Colonic mucosa (tissue), 4 donors: ENCODE data around the gene VIPR2. TPM values are rescaled to one million over a fixed set of nuclear protein-coding genes. Genes with fewer than 3 reads are reported as not detected.

Experiments
- DNase-seq: peaks from one replicate; pipeline ENCODE4 v3.0.0-alpha.2; 2020
- H3K27ac ChIP-seq: fragments of 200-600 bp; one replicate; pipeline ENCODE4 v1.8.0; 2021
- H3K27me3 ChIP-seq: fragments of 200-600 bp; one replicate; pipeline ENCODE4 v1.8.0; 2021
- H3K36me3 ChIP-seq: fragments of 200-600 bp; one replicate; pipeline ENCODE4 v1.8.0; 2021
- H3K4me1 ChIP-seq: fragments of 200-600 bp; one replicate; pipeline ENCODE4 v1.8.0; 2021; ENCODE audit warnings: mild to moderate bottlenecking
- H3K4me3 ChIP-seq: fragments of 200-600 bp; one replicate; pipeline ENCODE4 v1.8.0; 2021
- H3K9ac ChIP-seq, 2 donors: one replicate each; pipeline ENCODE4 v1.7.0; 2013; ENCODE audit warnings: control low read depth in 2 of 2, low read depth in 2 of 2, low read length in 2 of 2
- H3K9me3 ChIP-seq: fragments of 200-600 bp; one replicate; pipeline ENCODE4 v1.8.0; 2021
- intact Hi-C: fragments of 100-400 bp; cut with DNase I; formaldehyde crosslinking; loops from one replicate; pipeline ENCODE4 v1.14.1; 2022
- total RNA-seq, 2 donors: library from RNA; stranded (reverse); fragmentation: NEBNext Ultra II Directional in 1 of 2; extraction: Animal tissue kit (Norgen Biotek cat#: 25700) in 1 of 2; gene quantifications; one replicate each; pipeline ENCODE4 v1.2.1, GENCODE V29; 2021
- TF ChIP-seq, protein P1 (sequence below): fragments of 200-600 bp; IDR thresholded peaks from one replicate; pipeline ENCODE4 v1.8.0; 2022; ENCODE audit warnings: antibody characterized with exemption, mild to moderate bottlenecking
- donor health status: healthy.
- donor health status: DM: no; HTN: no; CAD: no.
- donor health status: DM: no; HTN: no; CAD: no.

The VIPR2 gene
- total RNA-seq, 2 donors from 2014 or later = 0.37 to 1.3 TPM

DNA sequence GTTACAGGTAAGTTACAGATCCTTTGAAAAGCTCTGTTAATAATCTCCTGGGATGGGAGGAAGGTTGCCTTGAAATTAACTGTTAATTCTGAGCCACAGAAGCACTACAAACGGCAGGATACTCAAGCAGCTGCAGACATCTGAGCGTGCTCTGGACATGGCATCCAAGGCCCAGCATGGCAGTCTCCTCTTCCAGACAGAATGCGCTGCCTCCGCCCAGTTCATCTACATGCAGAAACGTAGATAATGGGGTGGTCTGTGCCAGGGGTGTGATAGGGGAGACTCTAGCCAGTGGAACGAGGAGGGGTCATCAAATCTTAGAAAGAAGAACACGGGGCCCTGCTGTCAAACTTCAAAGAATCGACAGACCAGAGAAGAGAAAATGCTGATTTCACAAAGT is 13.8 kb downstream of the VIPR2 start:
- no peak for DNase-seq
- intact Hi-C loops = no loop called here
- no peak overlapping the region for H3K4me3 ChIP-seq

DNA sequence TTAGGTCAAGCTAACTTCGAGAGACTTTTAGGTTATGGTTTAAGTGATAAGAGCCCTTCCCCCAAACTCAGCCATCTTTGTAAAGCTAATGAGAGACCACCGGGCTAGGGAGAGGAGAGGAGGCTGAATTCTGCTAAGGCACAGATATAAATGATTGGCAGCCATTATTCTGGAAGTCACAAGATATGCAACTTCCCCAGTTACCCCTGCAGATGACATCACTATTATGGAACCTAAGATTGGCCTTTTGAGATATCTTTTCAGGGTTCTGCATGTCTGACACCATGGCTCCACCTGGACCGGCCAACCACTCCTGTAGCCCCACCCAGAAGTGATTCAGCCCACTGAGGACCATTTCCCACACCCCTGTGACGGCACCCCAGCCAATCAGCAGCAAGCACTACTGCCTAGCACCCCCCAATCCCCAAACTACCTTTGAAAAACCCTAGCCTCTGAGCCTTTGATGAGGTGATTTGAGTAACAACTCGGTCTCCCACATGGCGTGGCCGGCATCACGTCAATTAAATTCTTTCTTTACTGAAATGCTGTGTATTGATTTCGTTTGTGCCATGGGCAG is 14.4 kb downstream of the VIPR2 start:
- H3K4me3 ChIP-seq = no peak overlapping the region
- no peak for DNase-seq
- H3K9ac ChIP-seq = no peak overlapping the region
- no peaks in the 10 kb centered on the region for H3K27me3 ChIP-seq
- H3K36me3 ChIP-seq = no peaks in the 10 kb centered on the region
- H3K4me1 ChIP-seq = no peaks in the 10 kb centered on the region
- intact Hi-C loops = no loop called here
- H3K9me3 ChIP-seq = no peaks in the 10 kb centered on the region
- TF ChIP-seq, protein P1, sequence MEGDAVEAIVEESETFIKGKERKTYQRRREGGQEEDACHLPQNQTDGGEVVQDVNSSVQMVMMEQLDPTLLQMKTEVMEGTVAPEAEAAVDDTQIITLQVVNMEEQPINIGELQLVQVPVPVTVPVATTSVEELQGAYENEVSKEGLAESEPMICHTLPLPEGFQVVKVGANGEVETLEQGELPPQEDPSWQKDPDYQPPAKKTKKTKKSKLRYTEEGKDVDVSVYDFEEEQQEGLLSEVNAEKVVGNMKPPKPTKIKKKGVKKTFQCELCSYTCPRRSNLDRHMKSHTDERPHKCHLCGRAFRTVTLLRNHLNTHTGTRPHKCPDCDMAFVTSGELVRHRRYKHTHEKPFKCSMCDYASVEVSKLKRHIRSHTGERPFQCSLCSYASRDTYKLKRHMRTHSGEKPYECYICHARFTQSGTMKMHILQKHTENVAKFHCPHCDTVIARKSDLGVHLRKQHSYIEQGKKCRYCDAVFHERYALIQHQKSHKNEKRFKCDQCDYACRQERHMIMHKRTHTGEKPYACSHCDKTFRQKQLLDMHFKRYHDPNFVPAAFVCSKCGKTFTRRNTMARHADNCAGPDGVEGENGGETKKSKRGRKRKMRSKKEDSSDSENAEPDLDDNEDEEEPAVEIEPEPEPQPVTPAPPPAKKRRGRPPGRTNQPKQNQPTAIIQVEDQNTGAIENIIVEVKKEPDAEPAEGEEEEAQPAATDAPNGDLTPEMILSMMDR = no peak
- H3K27ac ChIP-seq = no peak overlapping the region

More for the DNA sequence above, 13.8 kb downstream of the VIPR2 start:
- no peak overlapping the region for H3K9ac ChIP-seq
- no peaks in the 10 kb centered on the region for H3K9me3 ChIP-seq
- H3K27ac ChIP-seq = no peak overlapping the region
- H3K4me1 ChIP-seq = no peaks in the 10 kb centered on the region
- no peaks in the 10 kb centered on the region for H3K36me3 ChIP-seq
- no peaks in the 10 kb centered on the region for H3K27me3 ChIP-seq
- TF ChIP-seq, protein P1 = no peak

DNA sequence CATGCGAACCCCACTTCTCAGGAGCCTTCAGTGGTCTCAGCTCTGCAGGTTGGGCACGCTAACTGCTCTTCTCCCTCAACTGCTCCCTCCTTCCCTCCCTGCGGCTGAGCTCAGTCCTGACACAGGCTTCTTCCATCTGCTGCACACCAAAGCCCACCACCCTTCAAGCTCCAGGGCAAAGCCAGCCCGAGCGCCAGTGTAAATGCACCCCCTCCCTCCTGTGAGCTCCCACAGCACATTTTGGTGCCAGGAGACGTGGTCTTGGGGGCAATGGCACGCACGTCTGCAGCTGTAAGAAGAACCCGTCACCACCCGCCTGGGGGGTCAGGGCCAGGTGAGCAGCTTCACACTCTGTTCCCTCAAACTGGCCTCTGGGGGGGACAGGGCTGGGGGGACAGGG is 15.9 kb downstream of the VIPR2 start:
- Histone ChIP-seq H3K4me1 (no peaks in the 10 kb centered on the region), H3K27me3 (no peaks in the 10 kb centered on the region), H3K9me3 (no peaks in the 10 kb centered on the region), H3K36me3 (no peaks in the 10 kb centered on the region), H3K27ac (no peak overlapping the region), H3K9ac (no peak overlapping the region), H3K4me3 (no peak overlapping the region)
- intact Hi-C loops = no loop called here
- no peak for DNase-seq
- TF ChIP-seq, protein P1 = no peak

GRCh38 chr7:159127691-159128642 is 16.7 kb downstream of the VIPR2 start:
- Histone ChIP-seq H3K9me3 (no peaks in the 10 kb centered on the region), H3K27me3 (no peaks in the 10 kb centered on the region), H3K9ac (no peak overlapping the region), H3K36me3 (no peaks in the 10 kb centered on the region), H3K27ac (no peak overlapping the region), H3K4me1 (no peaks in the 10 kb centered on the region), H3K4me3 (no peak overlapping the region)
- TF ChIP-seq, protein P1 = no peak
- intact Hi-C loops = no loop called here
- DNase-seq = no peak

GRCh38 chr7:159126311-159127260 is 18.1 kb downstream of the VIPR2 start:
- no peaks in the 10 kb centered on the region for H3K27me3 ChIP-seq
- TF ChIP-seq, protein P1 = no peak
- H3K4me3 ChIP-seq = no peak overlapping the region
- no peak overlapping the region for H3K27ac ChIP-seq
- DNase-seq = no peak
- no peaks in the 10 kb centered on the region for H3K4me1 ChIP-seq
- intact Hi-C loops = no loop called here
- H3K36me3 ChIP-seq = no peaks in the 10 kb centered on the region
- no peaks in the 10 kb centered on the region for H3K9me3 ChIP-seq
- no peak overlapping the region for H3K9ac ChIP-seq
